Fibroblast of lung (primary cell): ENCODE data around the gene RAI1.

Source experiments
- CTCF ChIP-seq, 2 donors: IDR thresholded peaks in 1 of 2; conservative IDR thresholded peaks in 1 of 2; 1 replicate in 1 of 2; 2 replicates in 1 of 2; pipeline ENCODE4 v1.5.1; 2011 to 2012; ENCODE audit warnings: low read length in 2 of 2, control low read depth in 1 of 2, inconsistent platforms in 1 of 2, low read depth in 1 of 2, mild to moderate bottlenecking in 1 of 2
- EZH2 ChIP-seq: IDR thresholded peaks from 2 replicates; pipeline ENCODE4 v1.5.1; 2012; ENCODE audit warnings: low read length, control low read depth, mild to moderate bottlenecking; ENCODE audit errors: missing control alignments

GRCh38 chr17:17794382-17794781 is 113.1 kb downstream of the RAI1 start:
- TF ChIP-seq CTCF (conservative IDR thresholded peaks at IDR 0.05 in 1 of 2, IDR thresholded peaks at IDR 0.05 in 1 of 2; ENCODE audit: low read depth in 1 of 2, low read length in 2 of 2) (no peak), EZH2 (no peak)
